ENCODE results near the gene CHKB.

GRCh38 chr22:50610581-50610980, 27.9 kb upstream of the CHKB start:
- TF ChIP-seq CTCF (IDR thresholded peaks at IDR 0.05) (no peak), POLR2A (IDR thresholded peaks at IDR 0.05) (no peak), POLR2AphosphoS5 (IDR thresholded peaks at IDR 0.05) (no peak), EP300 (IDR thresholded peaks at IDR 0.05; ENCODE audit: low read depth) (no peak)

Data from transverse colon (tissue), 4 donors.